ENCODE measurements around the gene SLC38A4.

DNA sequence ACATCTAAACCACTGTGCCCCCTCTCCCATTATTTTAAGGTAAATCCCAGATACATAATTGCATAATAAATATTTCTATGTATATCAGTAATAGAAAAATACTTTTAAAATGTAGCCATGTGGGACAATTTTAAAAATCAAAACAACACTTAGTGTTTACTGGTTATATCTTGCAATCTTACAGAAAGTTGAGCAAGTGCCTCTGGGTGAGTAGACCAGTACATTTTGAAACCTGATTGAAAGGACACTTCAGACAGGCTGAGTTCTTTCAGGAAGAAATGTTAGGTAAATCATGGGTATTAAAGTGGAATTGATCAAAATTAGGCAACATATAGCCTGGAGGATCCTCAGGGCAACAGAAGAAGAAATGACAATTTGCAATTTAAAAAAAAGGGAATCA is 7.2 kb downstream of the SLC38A4 start:
- TF ChIP-seq, protein P1, sequence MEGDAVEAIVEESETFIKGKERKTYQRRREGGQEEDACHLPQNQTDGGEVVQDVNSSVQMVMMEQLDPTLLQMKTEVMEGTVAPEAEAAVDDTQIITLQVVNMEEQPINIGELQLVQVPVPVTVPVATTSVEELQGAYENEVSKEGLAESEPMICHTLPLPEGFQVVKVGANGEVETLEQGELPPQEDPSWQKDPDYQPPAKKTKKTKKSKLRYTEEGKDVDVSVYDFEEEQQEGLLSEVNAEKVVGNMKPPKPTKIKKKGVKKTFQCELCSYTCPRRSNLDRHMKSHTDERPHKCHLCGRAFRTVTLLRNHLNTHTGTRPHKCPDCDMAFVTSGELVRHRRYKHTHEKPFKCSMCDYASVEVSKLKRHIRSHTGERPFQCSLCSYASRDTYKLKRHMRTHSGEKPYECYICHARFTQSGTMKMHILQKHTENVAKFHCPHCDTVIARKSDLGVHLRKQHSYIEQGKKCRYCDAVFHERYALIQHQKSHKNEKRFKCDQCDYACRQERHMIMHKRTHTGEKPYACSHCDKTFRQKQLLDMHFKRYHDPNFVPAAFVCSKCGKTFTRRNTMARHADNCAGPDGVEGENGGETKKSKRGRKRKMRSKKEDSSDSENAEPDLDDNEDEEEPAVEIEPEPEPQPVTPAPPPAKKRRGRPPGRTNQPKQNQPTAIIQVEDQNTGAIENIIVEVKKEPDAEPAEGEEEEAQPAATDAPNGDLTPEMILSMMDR (IDR thresholded peaks at IDR 0.05): no peak
- no peak for TF ChIP-seq POLR2A (IDR thresholded peaks at IDR 0.05)

Measured in adrenal gland (tissue), 5 donors.